ENCODE results near the gene WDR75.

DNA sequence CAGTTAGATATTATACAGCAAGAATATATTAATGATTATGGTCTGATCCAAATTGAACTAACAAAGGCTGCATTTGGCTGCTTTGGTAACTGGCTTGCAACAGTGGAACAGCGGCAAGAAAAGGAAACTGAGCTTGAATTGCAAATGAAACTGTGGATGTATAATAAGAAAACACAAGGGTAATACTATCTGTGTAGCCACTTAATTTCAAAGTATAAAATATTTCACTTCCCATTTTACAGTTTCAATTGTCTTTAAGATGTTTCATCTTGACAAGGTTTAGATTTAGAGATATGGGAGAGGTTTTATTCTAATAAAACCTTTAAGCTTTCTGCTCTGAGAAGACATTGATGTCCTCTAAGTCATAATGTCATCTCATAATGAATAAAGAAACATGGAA, 23.8 kb downstream of the WDR75 start:
- TF ChIP-seq, protein P1, sequence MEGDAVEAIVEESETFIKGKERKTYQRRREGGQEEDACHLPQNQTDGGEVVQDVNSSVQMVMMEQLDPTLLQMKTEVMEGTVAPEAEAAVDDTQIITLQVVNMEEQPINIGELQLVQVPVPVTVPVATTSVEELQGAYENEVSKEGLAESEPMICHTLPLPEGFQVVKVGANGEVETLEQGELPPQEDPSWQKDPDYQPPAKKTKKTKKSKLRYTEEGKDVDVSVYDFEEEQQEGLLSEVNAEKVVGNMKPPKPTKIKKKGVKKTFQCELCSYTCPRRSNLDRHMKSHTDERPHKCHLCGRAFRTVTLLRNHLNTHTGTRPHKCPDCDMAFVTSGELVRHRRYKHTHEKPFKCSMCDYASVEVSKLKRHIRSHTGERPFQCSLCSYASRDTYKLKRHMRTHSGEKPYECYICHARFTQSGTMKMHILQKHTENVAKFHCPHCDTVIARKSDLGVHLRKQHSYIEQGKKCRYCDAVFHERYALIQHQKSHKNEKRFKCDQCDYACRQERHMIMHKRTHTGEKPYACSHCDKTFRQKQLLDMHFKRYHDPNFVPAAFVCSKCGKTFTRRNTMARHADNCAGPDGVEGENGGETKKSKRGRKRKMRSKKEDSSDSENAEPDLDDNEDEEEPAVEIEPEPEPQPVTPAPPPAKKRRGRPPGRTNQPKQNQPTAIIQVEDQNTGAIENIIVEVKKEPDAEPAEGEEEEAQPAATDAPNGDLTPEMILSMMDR (IDR thresholded peaks at IDR 0.05): no peak
- TF ChIP-seq POLR2A (IDR thresholded peaks at IDR 0.05): no peak
- TF ChIP-seq POLR2AphosphoS5 (IDR thresholded peaks at IDR 0.05): no peak
